K562 (cell line): ENCODE results near the gene GABRD. TPM values are rescaled to one million over a fixed set of nuclear protein-coding genes. Genes with fewer than 3 reads are reported as not detected.

Experiments
- L3MBTL2 ChIP-seq: fragments of 450-650 bp; IDR thresholded peaks from 2 replicates; pipeline ENCODE4 v1.6.1; 2016; ENCODE audit warnings: mild to moderate bottlenecking, moderate library complexity
- MAFG ChIP-seq: fragments of 450-650 bp; conservative IDR thresholded peaks from 2 replicates; pipeline ENCODE4 v1.6.1; 2016; ENCODE audit warnings: missing genetic modification characterization, missing compliant biosample characterization
- PML ChIP-seq: IDR thresholded peaks from 2 replicates; pipeline ENCODE4 v1.6.1; 2012; ENCODE audit warnings: low read length, inconsistent platforms
- RBBP5 ChIP-seq: fragments of 200-600 bp; sonication (generic); IDR thresholded peaks from 2 replicates; pipeline ENCODE4 v1.6.1; 2012; ENCODE audit warnings: borderline replicate concordance, mild to moderate bottlenecking, low read length, control low read depth, inconsistent platforms; ENCODE audit not compliant: insufficient read depth, poor library complexity, severe bottlenecking
- U2AF2 ChIP-seq: fragments of 200-400 bp; formaldehyde crosslinking; optimal IDR thresholded peaks from 2 replicates; pipeline ENCODE3; 2017; ENCODE audit warnings: low read depth, mild to moderate bottlenecking, low read length
- ZBTB7A ChIP-seq: IDR thresholded peaks from 2 replicates; pipeline ENCODE4 v1.6.1; 2011; ENCODE audit warnings: low read depth, mild to moderate bottlenecking, low read length, moderate library complexity, borderline replicate concordance; ENCODE audit not compliant: control insufficient read depth
- ZNF75A ChIP-seq: fragments of 450-650 bp; formaldehyde crosslinking; IDR thresholded peaks from 2 replicates; pipeline ENCODE4 v1.4.0; 2020; ENCODE audit warnings: mild to moderate bottlenecking
- polyA plus RNA-seq, 8 experiments: library from polyadenylated mRNA; depleted of rRNA in 4 of 8; stranded (reverse) in 5 of 8; unstranded in 3 of 8; fragments of >200 nt; fragmentation: Nextera tagmentation in 2 of 8; fragmentation: Illumina TruSeq in 1 of 8; extraction: Ambion mirVana in 2 of 8; extraction: Trizol in 1 of 8; gene quantifications; 2 replicates each; pipeline versions ENCODE4 v1.2.1 to v1.2.3, GENCODE V29; 2011 to 2014; ENCODE audit warnings: inconsistent platforms in 1 of 8, missing spikeins in 1 of 8
- total RNA-seq, 7 experiments: library from RNA; depleted of rRNA in 6 of 7; stranded (reverse); fragments of >200 nt in 6 of 7; fragmentation: Illumina TruSeq in 2 of 7; extraction: Trizol in 2 of 7; gene quantifications; 2 replicates each; pipeline versions ENCODE4 v1.2.1 to v1.2.3, GENCODE V29; 2011 to 2021; ENCODE audit warnings: low replicate concordance in 1 of 7
- TF ChIP-seq, protein P1 (sequence below): sonication (generic); formaldehyde crosslinking; IDR thresholded peaks from 2 replicates; pipeline ENCODE4 v1.8.0; 2023; ENCODE audit warnings: mild to moderate bottlenecking, missing genetic modification reagents
- TF ChIP-seq, protein P2 (sequence below), 2 experiments: fragments of 200-800 bp in 1 of 2; sonication (Bioruptor generic) in 1 of 2; sonication (generic) in 1 of 2; formaldehyde crosslinking in 1 of 2; IDR thresholded peaks in 1 of 2; conservative IDR thresholded peaks in 1 of 2; 2 replicates each; pipeline versions ENCODE4 v1.5.0 to v1.6.1; 2016 to 2020; ENCODE audit warnings: missing compliant biosample characterization in 1 of 2, missing genetic modification characterization in 1 of 2, missing genetic modification reagents in 1 of 2
- TF ChIP-seq, protein P3 (sequence below): fragments of 450-650 bp; IDR thresholded peaks from 2 replicates; pipeline ENCODE4 v1.6.1; 2016; ENCODE audit warnings: borderline replicate concordance

The GABRD gene
- total and polyA plus RNA-seq, 9 of the 15 experiments (the other 6 are each of a cell fraction or from before 2014, with no cell fraction given): 0.07 TPM; not detected in 8

DNA sequence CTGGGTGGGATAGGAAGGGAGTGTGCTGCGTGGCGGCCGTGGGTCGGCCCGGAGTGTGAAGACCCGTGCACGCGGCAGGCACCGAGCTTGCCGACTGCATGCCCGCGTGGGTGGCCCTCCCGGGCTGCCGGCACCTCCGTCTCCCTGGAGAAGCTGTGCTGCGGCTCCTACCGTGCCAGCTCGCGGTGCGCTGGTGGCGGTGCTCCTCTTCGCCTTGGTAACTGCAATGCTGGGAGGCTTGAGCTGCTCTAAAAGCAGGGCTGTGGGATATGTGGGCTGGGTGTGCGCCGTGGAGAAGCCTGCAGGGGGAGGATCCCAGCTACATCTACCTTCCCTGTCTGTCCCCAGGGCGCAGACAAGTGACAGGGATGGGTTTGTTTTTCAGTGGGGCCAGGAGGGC, 2.4 kb downstream of the GABRD start (continued):
- TF ChIP-seq, protein P1, sequence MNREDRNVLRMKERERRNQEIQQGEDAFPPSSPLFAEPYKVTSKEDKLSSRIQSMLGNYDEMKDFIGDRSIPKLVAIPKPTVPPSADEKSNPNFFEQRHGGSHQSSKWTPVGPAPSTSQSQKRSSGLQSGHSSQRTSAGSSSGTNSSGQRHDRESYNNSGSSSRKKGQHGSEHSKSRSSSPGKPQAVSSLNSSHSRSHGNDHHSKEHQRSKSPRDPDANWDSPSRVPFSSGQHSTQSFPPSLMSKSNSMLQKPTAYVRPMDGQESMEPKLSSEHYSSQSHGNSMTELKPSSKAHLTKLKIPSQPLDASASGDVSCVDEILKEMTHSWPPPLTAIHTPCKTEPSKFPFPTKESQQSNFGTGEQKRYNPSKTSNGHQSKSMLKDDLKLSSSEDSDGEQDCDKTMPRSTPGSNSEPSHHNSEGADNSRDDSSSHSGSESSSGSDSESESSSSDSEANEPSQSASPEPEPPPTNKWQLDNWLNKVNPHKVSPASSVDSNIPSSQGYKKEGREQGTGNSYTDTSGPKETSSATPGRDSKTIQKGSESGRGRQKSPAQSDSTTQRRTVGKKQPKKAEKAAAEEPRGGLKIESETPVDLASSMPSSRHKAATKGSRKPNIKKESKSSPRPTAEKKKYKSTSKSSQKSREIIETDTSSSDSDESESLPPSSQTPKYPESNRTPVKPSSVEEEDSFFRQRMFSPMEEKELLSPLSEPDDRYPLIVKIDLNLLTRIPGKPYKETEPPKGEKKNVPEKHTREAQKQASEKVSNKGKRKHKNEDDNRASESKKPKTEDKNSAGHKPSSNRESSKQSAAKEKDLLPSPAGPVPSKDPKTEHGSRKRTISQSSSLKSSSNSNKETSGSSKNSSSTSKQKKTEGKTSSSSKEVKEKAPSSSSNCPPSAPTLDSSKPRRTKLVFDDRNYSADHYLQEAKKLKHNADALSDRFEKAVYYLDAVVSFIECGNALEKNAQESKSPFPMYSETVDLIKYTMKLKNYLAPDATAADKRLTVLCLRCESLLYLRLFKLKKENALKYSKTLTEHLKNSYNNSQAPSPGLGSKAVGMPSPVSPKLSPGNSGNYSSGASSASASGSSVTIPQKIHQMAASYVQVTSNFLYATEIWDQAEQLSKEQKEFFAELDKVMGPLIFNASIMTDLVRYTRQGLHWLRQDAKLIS (CRISPR knock-in tag): no peak
- no peak for TF ChIP-seq PML
- TF ChIP-seq, protein P2, sequence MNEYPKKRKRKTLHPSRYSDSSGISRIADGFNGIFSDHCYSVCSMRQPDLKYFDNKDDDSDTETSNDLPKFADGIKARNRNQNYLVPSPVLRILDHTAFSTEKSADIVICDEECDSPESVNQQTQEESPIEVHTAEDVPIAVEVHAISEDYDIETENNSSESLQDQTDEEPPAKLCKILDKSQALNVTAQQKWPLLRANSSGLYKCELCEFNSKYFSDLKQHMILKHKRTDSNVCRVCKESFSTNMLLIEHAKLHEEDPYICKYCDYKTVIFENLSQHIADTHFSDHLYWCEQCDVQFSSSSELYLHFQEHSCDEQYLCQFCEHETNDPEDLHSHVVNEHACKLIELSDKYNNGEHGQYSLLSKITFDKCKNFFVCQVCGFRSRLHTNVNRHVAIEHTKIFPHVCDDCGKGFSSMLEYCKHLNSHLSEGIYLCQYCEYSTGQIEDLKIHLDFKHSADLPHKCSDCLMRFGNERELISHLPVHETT (CRISPR knock-in tag; conservative IDR thresholded peaks at IDR 0.05 in 1 of 2, IDR thresholded peaks at IDR 0.05 in 1 of 2): no peak
- TF ChIP-seq, protein P3, sequence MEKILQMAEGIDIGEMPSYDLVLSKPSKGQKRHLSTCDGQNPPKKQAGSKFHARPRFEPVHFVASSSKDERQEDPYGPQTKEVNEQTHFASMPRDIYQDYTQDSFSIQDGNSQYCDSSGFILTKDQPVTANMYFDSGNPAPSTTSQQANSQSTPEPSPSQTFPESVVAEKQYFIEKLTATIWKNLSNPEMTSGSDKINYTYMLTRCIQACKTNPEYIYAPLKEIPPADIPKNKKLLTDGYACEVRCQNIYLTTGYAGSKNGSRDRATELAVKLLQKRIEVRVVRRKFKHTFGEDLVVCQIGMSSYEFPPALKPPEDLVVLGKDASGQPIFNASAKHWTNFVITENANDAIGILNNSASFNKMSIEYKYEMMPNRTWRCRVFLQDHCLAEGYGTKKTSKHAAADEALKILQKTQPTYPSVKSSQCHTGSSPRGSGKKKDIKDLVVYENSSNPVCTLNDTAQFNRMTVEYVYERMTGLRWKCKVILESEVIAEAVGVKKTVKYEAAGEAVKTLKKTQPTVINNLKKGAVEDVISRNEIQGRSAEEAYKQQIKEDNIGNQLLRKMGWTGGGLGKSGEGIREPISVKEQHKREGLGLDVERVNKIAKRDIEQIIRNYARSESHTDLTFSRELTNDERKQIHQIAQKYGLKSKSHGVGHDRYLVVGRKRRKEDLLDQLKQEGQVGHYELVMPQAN: no peak
- TF ChIP-seq ZNF75A (CRISPR knock-in tag): no peak
- no peak for TF ChIP-seq U2AF2
- no peak for TF ChIP-seq RBBP5
- no peak for TF ChIP-seq L3MBTL2
- TF ChIP-seq ZBTB7A: no peak
- no peak for TF ChIP-seq MAFG (tag)
